ENCODE data around the gene ABCG2.
A peak's percentile ranks its signal among the peaks of the same experiment; 100 is the strongest.

Gene ABCG2

GRCh38 chr4:88202443-88202842 lies 44.0 kb upstream of the ABCG2 start:
- no peak for TF ChIP-seq CTCF (conservative IDR thresholded peaks at IDR 0.05; ENCODE audit: low read depth, low read length)

GRCh38 chr4:88200186-88200585 lies 41.7 kb upstream of the ABCG2 start:
- Histone ChIP-seq H3K27me3 (ENCODE audit: insufficient read depth, low read depth) (no peaks in the 10 kb centered on the region), H2AFZ (ENCODE audit: low read depth) (no peak overlapping the region), H3K27ac (no peak overlapping the region), H3K4me1 (ENCODE audit: low read depth, poor library complexity, severe bottlenecking) (peaks cover 25% of the 10 kb centered on the region), H4K20me1 (ENCODE audit: insufficient read depth) (no peaks in the 10 kb centered on the region), H3K4me2 (no peak overlapping the region), H3K4me3 (IDR thresholded peaks at IDR 0.05; ENCODE audit: insufficient read depth, low read depth, low read length) (no peak overlapping the region), H3K79me2 (ENCODE audit: insufficient read depth, low read depth) (no peaks in the 10 kb centered on the region), H3K9ac (no peak overlapping the region), H3K36me3 (ENCODE audit: insufficient read depth) (no peaks in the 10 kb centered on the region)
- no peak for TF ChIP-seq CTCF (conservative IDR thresholded peaks at IDR 0.05; ENCODE audit: low read depth, low read length)

More at GRCh38 chr4:88202443-88202842, 44.0 kb upstream of the ABCG2 start:
- H3K27ac ChIP-seq, result no peak overlapping the region
- no peaks in the 10 kb centered on the region for H3K79me2 ChIP-seq (ENCODE audit: insufficient read depth, low read depth)
- H3K36me3 ChIP-seq (ENCODE audit: insufficient read depth), result no peaks in the 10 kb centered on the region
- H3K4me1 ChIP-seq (ENCODE audit: low read depth, poor library complexity, severe bottlenecking), result peaks cover 2% of the 10 kb centered on the region
- no peak overlapping the region for H3K4me2 ChIP-seq
- H4K20me1 ChIP-seq (ENCODE audit: insufficient read depth), result no peaks in the 10 kb centered on the region
- no peak overlapping the region for H3K9ac ChIP-seq
- H2AFZ ChIP-seq (ENCODE audit: low read depth), result no peak overlapping the region
- H3K27me3 ChIP-seq (ENCODE audit: insufficient read depth, low read depth), result no peaks in the 10 kb centered on the region
- H3K4me3 ChIP-seq (IDR thresholded peaks at IDR 0.05; ENCODE audit: insufficient read depth, low read depth, low read length), result no peak overlapping the region

- Histone ChIP-seq H2AFZ (ENCODE audit: low read depth) (peak overlapping the region; percentile 84), H3K9ac (no peak overlapping the region; the same call in 1 of the 2 replicates), H3K4me1 (ENCODE audit: low read depth, poor library complexity, severe bottlenecking) (peaks cover 32% of the 10 kb centered on the region), H3K36me3 (ENCODE audit: insufficient read depth) (no peaks in the 10 kb centered on the region), H3K27me3 (ENCODE audit: insufficient read depth, low read depth) (no peaks in the 10 kb centered on the region), H4K20me1 (ENCODE audit: insufficient read depth) (no peaks in the 10 kb centered on the region), H3K27ac (peak overlapping the region; percentile 69), H3K79me2 (ENCODE audit: insufficient read depth, low read depth) (no peaks in the 10 kb centered on the region), H3K4me2 (peak overlapping the region; percentile 90), H3K4me3 (IDR thresholded peaks at IDR 0.05; ENCODE audit: insufficient read depth, low read depth, low read length) (peak overlapping the region; percentile 19)
- no peak for TF ChIP-seq CTCF (conservative IDR thresholded peaks at IDR 0.05; ENCODE audit: low read depth, low read length)
Measured at GRCh38 chr4:88196523-88197185, 38.2 kb upstream of the ABCG2 start.

- TF ChIP-seq CTCF (conservative IDR thresholded peaks at IDR 0.05; ENCODE audit: low read depth, low read length), result no peak
- Histone ChIP-seq H3K27ac (peak overlapping the region; percentile 69), H3K4me2 (peak overlapping the region; percentile 90), H3K4me1 (ENCODE audit: low read depth, poor library complexity, severe bottlenecking) (peaks cover 32% of the 10 kb centered on the region), H4K20me1 (ENCODE audit: insufficient read depth) (no peaks in the 10 kb centered on the region), H3K27me3 (ENCODE audit: insufficient read depth, low read depth) (no peaks in the 10 kb centered on the region), H3K9ac (peak overlapping the region; percentile 40; the same call in 1 of the 2 replicates), H3K79me2 (ENCODE audit: insufficient read depth, low read depth) (no peaks in the 10 kb centered on the region), H2AFZ (ENCODE audit: low read depth) (peak overlapping the region; percentile 84), H3K4me3 (IDR thresholded peaks at IDR 0.05; ENCODE audit: insufficient read depth, low read depth, low read length) (peak overlapping the region; percentile 19), H3K36me3 (ENCODE audit: insufficient read depth) (no peaks in the 10 kb centered on the region)
Measured at GRCh38 chr4:88196013-88196365, 37.5 kb upstream of the ABCG2 start.
